ENCODE data around the gene CDCA5.
A peak's percentile ranks its signal among the peaks of the same experiment; 100 is the strongest.
"Not testable (repeated sequence)": the region's sequence is repeated elsewhere in the genome, so short reads cannot be mapped to it uniquely, and the experiment has no call there.

The CDCA5 gene

GRCh38 chr11:65118891-65119669, 35.2 kb upstream of the CDCA5 start:
- DNase-seq (ENCODE audit: low spot score): not testable (repeated sequence)

- no peak for DNase-seq (ENCODE audit: low spot score)
Measured at GRCh38 chr11:65118097-65118837, 34.4 kb upstream of the CDCA5 start.

- DNase-seq (ENCODE audit: low spot score): peak; percentile 76
Measured at GRCh38 chr11:65117206-65118096, 33.6 kb upstream of the CDCA5 start, which contains the start of gene ZNHIT2. ZNHIT2 (minus strand) TSS chr11:65117701; CDS start chr11:65117653, 48 bp downstream.

GRCh38 chr11:65116370-65117205, 32.7 kb upstream of the CDCA5 start:
- no peak for DNase-seq (ENCODE audit: low spot score)

GRCh38 chr11:65115361-65116082, 31.7 kb upstream of the CDCA5 start:
- DNase-seq (ENCODE audit: low spot score): no peak

GRCh38 chr11:65114538-65115171, 30.8 kb upstream of the CDCA5 start:
- DNase-seq (ENCODE audit: low spot score): no peak

- no peak for DNase-seq (ENCODE audit: low spot score)
Measured at GRCh38 chr11:65113839-65114238, 30.0 kb upstream of the CDCA5 start.

GRCh38 chr11:65113361-65113756, 29.5 kb upstream of the CDCA5 start:
- no peak for DNase-seq (ENCODE audit: low spot score)

GRCh38 chr11:65112546-65113360, 28.9 kb upstream of the CDCA5 start:
- peak; percentile 61 for DNase-seq (ENCODE audit: low spot score)

- DNase-seq (ENCODE audit: low spot score): peak; percentile 96
Measured at GRCh38 chr11:65111744-65112545, 28.1 kb upstream of the CDCA5 start, which contains the start of gene TM7SF2. TM7SF2 (plus strand) TSS chr11:65111872; CDS start chr11:65112016, 144 bp downstream.

GRCh38 chr11:65111159-65111743, 27.4 kb upstream of the CDCA5 start:
- no peak for DNase-seq (ENCODE audit: low spot score)

GRCh38 chr11:65110354-65110861, 26.6 kb upstream of the CDCA5 start:
- DNase-seq (ENCODE audit: low spot score): peak; percentile 93

- no peak for DNase-seq (ENCODE audit: low spot score)
Measured at GRCh38 chr11:65109231-65110198, 25.7 kb upstream of the CDCA5 start.

- DNase-seq (ENCODE audit: low spot score): no peak
Measured at GRCh38 chr11:65108469-65109123, 24.8 kb upstream of the CDCA5 start.

- DNase-seq (ENCODE audit: low spot score): no peak
Measured at GRCh38 chr11:65107751-65108468, 24.1 kb upstream of the CDCA5 start.
